Measurements from ENCODE around the gene PITHD1. TPM values are rescaled to one million over a fixed set of nuclear protein-coding genes. Genes with fewer than 3 reads are reported as not detected.
"Not testable (repeated sequence)": the region's sequence is repeated elsewhere in the genome, so short reads cannot be mapped to it uniquely, and the experiment has no call there.

The PITHD1 gene
- total and polyA plus RNA-seq, 2 experiments from 2014 or later = 48.1 to 99.6 TPM

DNA sequence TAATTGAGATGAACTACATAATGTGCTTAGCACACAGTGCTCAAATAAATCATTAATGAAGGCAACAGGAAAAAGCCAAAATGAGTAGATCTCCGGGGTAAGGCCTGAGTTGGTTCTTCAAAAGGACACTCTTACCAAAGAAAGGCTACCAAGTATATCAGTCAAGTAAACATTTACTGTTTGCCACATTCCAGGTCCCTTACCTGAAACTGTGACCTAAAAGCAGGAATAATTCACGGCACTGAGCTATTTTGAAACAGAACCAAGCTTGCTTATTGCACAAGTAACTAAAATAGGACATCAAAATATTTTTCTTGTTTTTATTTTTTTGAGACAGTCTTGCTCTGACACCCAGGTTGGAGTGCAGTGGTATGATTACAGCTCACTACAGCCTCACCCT lies 2.0 kb upstream of the PITHD1 start:
- no peak overlapping the region for H3K27ac ChIP-seq
- no peaks in the 10 kb centered on the region for H3K36me3 ChIP-seq
- H3K4me3 ChIP-seq = no peak overlapping the region
- no peaks in the 10 kb centered on the region for H3K9me3 ChIP-seq (ENCODE audit: low read depth)
- H3K4me1 ChIP-seq (ENCODE audit: low read depth) = peaks cover 14% of the 10 kb centered on the region
- TF ChIP-seq, protein P1, sequence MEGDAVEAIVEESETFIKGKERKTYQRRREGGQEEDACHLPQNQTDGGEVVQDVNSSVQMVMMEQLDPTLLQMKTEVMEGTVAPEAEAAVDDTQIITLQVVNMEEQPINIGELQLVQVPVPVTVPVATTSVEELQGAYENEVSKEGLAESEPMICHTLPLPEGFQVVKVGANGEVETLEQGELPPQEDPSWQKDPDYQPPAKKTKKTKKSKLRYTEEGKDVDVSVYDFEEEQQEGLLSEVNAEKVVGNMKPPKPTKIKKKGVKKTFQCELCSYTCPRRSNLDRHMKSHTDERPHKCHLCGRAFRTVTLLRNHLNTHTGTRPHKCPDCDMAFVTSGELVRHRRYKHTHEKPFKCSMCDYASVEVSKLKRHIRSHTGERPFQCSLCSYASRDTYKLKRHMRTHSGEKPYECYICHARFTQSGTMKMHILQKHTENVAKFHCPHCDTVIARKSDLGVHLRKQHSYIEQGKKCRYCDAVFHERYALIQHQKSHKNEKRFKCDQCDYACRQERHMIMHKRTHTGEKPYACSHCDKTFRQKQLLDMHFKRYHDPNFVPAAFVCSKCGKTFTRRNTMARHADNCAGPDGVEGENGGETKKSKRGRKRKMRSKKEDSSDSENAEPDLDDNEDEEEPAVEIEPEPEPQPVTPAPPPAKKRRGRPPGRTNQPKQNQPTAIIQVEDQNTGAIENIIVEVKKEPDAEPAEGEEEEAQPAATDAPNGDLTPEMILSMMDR (IDR thresholded peaks at IDR 0.05; ENCODE audit: low read depth, low read length) = no peak
- DNase-seq (ENCODE audit: low read depth in 1 of 2, low spot score in 1 of 2) = no peak
- no peaks in the 10 kb centered on the region for H3K27me3 ChIP-seq

DNA sequence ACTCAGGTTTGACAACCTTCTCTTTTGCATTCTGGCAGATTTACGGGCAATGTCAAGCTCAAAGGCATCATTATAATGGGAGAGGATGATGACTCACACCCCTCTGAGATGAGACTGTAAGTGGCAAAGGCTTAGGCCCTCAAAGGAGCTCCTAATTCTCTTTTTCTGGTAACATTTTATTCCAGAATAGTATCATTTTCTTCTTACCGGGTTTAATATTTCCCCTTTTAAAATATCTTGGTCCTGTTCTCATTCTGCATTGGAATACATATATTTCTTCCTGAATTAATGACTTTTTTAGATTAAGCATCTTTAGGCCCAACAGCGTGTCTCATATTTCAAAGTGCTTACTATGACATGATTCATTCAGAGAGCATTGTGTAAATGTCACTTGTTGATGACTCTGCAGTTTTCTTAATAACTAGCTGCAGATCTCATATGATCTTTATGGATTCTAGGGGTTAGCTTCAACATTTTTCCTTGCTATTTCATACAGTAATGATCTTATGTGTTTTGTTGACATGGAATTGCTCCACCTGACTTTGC lies 1.7 kb downstream of the PITHD1 start:
- no peak overlapping the region for H3K4me3 ChIP-seq
- peaks cover 12% of the 10 kb centered on the region for H3K4me1 ChIP-seq (ENCODE audit: low read depth)
- no peaks in the 10 kb centered on the region for H3K9me3 ChIP-seq (ENCODE audit: low read depth)
- no peak for DNase-seq (ENCODE audit: low read depth in 1 of 2, low spot score in 1 of 2)
- peaks cover 7% of the 10 kb centered on the region for H3K36me3 ChIP-seq
- H3K27ac ChIP-seq = no peak overlapping the region
- H3K27me3 ChIP-seq = no peaks in the 10 kb centered on the region
- TF ChIP-seq, protein P1 (IDR thresholded peaks at IDR 0.05; ENCODE audit: low read depth, low read length) = no peak

DNA sequence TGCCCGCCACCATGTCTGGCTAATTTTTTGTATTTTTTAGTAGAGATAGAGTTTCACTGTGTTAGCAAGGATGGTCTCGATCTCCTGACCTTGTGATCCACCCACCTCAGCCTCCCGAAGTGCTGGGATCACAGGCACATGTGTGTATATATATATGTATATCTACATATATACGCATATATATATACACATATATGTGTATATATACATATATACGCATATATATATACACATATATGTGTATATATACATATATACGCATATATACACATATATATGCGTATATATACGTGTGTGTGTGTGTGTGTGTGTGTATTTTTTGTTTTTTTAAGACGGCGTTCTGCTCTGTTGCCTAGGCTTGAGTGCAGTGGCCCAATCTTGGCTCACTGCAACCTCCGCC lies 4.9 kb downstream of the PITHD1 start:
- H3K4me3 ChIP-seq; DNase-seq (ENCODE audit: low read depth in 1 of 2, low spot score in 1 of 2); H3K4me1 ChIP-seq (ENCODE audit: low read depth); H3K27ac ChIP-seq; H3K9me3 ChIP-seq (ENCODE audit: low read depth); H3K27me3 ChIP-seq: not testable (repeated sequence)
- peaks cover 29% of the 10 kb centered on the region for H3K36me3 ChIP-seq

DNA sequence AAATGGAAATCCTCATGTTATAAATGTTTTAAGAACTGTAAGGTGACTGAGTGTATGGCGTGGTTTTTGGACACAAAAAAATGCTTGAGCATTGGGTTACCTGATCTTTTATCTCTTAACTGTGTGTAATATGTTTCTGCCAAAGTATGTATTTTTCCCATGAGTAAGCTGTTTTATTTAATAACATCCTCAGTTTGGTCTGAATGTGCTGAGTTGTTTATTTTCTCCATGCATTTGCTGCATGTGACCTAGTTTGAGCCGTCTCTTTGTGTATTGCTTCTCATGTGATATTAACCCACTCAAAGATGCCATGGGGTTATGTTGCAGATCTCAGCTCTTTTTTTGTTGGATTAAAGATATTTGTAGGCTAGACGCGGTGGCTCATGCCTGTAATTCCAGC lies 6.6 kb downstream of the PITHD1 start:
- peaks cover 29% of the 10 kb centered on the region for H3K36me3 ChIP-seq

DNA sequence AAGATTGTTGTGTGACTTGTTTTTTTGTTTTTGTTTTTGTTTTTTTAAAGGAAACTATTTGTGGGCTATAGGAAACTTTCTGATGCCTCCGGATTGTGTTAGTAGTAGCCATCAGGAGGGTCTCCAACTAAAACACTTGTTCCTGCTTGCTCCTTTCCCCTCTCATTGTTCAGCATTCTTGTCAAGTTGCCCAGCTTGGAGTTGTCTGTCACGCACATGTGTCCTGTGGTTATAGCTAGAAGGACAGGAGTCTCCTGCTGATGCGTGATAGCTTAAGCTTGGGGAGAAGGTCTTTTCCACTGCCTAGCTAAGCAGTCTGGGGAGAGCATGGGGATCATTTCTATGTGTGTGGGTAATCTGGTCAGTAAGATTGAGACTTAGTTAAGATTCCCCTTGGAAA lies 9.5 kb downstream of the PITHD1 start:
- Histone ChIP-seq H3K36me3 (peaks cover 27% of the 10 kb centered on the region), H3K27me3 (no peaks in the 10 kb centered on the region), H3K4me1 (ENCODE audit: low read depth) (peaks cover 6% of the 10 kb centered on the region), H3K27ac (no peak overlapping the region), H3K9me3 (ENCODE audit: low read depth) (no peaks in the 10 kb centered on the region), H3K4me3 (no peak overlapping the region)
- TF ChIP-seq, protein P1 (IDR thresholded peaks at IDR 0.05; ENCODE audit: low read depth, low read length) = no peak
- no peak for DNase-seq (ENCODE audit: low read depth in 1 of 2, low spot score in 1 of 2)

More for the DNA sequence above, 6.6 kb downstream of the PITHD1 start:
- H3K4me1 ChIP-seq (ENCODE audit: low read depth) = no peaks in the 10 kb centered on the region
- TF ChIP-seq, protein P1 (IDR thresholded peaks at IDR 0.05; ENCODE audit: low read depth, low read length) = no peak
- no peaks in the 10 kb centered on the region for H3K9me3 ChIP-seq (ENCODE audit: low read depth)
- no peaks in the 10 kb centered on the region for H3K27me3 ChIP-seq
- H3K4me3 ChIP-seq = no peak overlapping the region
- no peak overlapping the region for H3K27ac ChIP-seq
- no peak for DNase-seq (ENCODE audit: low read depth in 1 of 2, low spot score in 1 of 2)

DNA sequence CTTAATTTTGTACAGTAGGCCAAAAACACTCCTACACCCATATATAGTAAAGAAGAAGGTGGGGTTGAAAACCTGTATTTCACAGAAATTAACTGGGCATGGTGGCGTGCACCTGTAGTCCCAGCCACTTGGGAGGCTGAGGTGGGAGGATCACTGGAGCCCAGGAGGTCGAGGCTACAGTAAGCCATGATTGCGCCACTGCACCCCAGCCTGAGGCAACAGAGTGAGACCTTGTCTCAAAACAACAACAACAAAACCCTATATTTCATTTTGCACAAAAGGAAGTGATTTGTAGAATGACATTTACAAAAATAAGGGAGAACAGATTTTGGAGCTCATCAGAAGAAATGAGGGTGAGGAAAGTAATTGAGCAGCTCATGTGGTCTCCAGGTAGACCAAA lies 10.5 kb downstream of the PITHD1 start:
- peaks cover 29% of the 10 kb centered on the region for H3K36me3 ChIP-seq
- TF ChIP-seq, protein P1 (IDR thresholded peaks at IDR 0.05; ENCODE audit: low read depth, low read length) = no peak
- DNase-seq (ENCODE audit: low read depth in 1 of 2, low spot score in 1 of 2) = no peak

More for the DNA sequence above, 10.5 kb downstream of the PITHD1 start:
- no peak overlapping the region for H3K4me3 ChIP-seq
- H3K4me1 ChIP-seq (ENCODE audit: low read depth) = peaks cover 6% of the 10 kb centered on the region
- H3K27me3 ChIP-seq = no peaks in the 10 kb centered on the region
- no peak overlapping the region for H3K27ac ChIP-seq
- H3K9me3 ChIP-seq (ENCODE audit: low read depth) = no peaks in the 10 kb centered on the region

Measured in cardiac muscle cell (in vitro differentiated cells and primary cell).